ENCODE data around the gene ETFB.
"Not testable (repeated sequence)": the region's sequence is repeated elsewhere in the genome, so short reads cannot be mapped to it uniquely, and the experiment has no call there.

ETFB gene

DNA sequence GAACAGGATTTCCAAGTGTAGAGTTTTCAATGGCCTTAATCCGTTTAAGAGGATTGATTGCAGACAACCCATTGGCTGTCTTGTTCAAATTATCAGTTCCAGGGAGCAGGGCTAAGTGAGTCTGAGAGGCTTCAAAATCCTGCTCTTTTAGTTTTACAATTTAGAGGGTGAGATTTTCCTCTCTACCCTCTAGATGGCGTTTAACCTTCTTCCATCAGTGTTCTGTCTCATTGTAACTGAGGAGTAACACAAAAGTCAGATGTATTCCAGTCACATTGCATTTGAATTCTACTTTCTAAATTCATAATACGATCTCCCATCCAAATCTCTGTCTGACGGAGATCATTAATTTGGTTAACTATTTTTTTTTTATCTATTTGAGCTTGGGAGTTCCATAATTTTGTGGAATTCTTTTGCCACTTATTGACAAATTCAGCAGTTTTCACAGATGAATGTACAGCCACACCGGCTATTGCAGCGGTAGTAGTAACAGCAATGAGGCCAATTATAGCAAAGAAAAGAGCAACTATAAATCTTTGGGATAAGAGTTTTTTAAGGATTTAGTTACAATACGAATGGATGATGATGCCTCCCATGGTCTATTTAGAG lies 32.0 kb upstream of the ETFB start:
- TF ChIP-seq CTCF (IDR thresholded peaks at IDR 0.05; ENCODE audit: extremely low read depth, insufficient read depth, missing control alignments) = peak; percentile 63
- no peak for DNase-seq (ENCODE audit: low spot score)
- in situ Hi-C loops (cut with MboI; ENCODE audit: low pct_unique_long_range_greater_than_20kb, low sequenced_read_pairs, unreplicated experiment) = no loop called here

DNA sequence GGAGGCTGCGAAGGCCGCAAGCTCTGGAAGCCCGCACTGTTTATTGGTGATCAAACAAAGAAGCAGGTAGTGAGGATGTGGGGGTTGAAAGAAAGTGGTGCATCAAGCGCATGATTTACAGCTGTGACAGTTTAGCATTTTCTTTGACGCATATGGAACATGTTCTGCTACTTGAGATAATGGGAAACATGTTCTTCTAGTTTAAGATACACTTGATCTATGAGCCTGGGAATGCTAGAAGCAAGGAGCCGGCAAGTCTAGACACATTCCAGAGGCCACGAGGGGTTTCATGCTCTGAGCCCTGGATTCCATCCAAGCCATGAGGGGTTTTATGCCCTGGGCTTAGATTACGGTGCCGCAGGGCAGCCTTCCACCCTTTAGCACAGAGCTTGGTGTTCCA lies 31.3 kb upstream of the ETFB start:
- in situ Hi-C loops (cut with MboI; ENCODE audit: low pct_unique_long_range_greater_than_20kb, low sequenced_read_pairs, unreplicated experiment); DNase-seq (ENCODE audit: low spot score): not testable (repeated sequence)

GRCh38 chr19:51396175-51396574 lies 30.0 kb upstream of the ETFB start:
- TF ChIP-seq CTCF (IDR thresholded peaks at IDR 0.05; ENCODE audit: extremely low read depth, insufficient read depth, missing control alignments) = no peak
- in situ Hi-C loops (cut with MboI; ENCODE audit: low pct_unique_long_range_greater_than_20kb, low sequenced_read_pairs, unreplicated experiment) = no loop called here

GRCh38 chr19:51394050-51394836 lies 28.1 kb upstream of the ETFB start:
- in situ Hi-C loops (cut with MboI; ENCODE audit: low pct_unique_long_range_greater_than_20kb, low sequenced_read_pairs, unreplicated experiment) = no loop called here
- DNase-seq (ENCODE audit: low spot score) = peak; percentile 93
- TF ChIP-seq CTCF (IDR thresholded peaks at IDR 0.05; ENCODE audit: extremely low read depth, insufficient read depth, missing control alignments) = peak; percentile 19

More at GRCh38 chr19:51396175-51396574, 30.0 kb upstream of the ETFB start:
- DNase-seq (ENCODE audit: low spot score) = no peak

GRCh38 chr19:51392701-51393100 lies 26.5 kb upstream of the ETFB start:
- DNase-seq (ENCODE audit: low spot score) = no peak
- in situ Hi-C loops (cut with MboI; ENCODE audit: low pct_unique_long_range_greater_than_20kb, low sequenced_read_pairs, unreplicated experiment) = no loop called here
- TF ChIP-seq CTCF (IDR thresholded peaks at IDR 0.05; ENCODE audit: extremely low read depth, insufficient read depth, missing control alignments) = no peak

DNA sequence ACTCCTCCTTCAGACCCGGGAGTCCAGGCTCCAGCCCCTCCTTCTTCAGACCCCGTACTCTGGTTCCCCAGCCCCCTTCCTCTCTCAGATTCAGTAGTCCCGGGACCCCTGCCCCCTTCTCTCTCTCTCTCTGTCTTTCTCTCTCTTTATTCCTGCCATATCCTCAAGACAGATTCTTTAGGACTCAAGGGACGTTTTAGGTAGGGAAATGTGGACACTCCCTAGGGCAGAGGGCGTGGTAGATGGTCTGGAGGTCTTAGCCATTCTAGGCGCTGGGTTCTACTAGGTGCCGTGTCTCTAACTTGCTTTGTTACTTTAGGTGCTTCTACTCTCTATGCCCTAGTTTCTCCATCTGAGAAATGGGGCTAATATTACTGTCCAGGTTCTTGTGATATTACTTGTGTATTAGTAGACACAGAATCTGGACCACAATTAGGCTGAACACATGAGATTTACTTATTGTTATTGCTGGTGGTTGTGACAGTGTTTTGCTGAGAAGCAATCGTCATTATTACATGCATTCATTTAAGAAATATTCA lies 25.0 kb upstream of the ETFB start:
- no peak for TF ChIP-seq CTCF (IDR thresholded peaks at IDR 0.05; ENCODE audit: extremely low read depth, insufficient read depth, missing control alignments)
- in situ Hi-C loops (cut with MboI; ENCODE audit: low pct_unique_long_range_greater_than_20kb, low sequenced_read_pairs, unreplicated experiment) = no loop called here
- no peak for DNase-seq (ENCODE audit: low spot score)

DNA sequence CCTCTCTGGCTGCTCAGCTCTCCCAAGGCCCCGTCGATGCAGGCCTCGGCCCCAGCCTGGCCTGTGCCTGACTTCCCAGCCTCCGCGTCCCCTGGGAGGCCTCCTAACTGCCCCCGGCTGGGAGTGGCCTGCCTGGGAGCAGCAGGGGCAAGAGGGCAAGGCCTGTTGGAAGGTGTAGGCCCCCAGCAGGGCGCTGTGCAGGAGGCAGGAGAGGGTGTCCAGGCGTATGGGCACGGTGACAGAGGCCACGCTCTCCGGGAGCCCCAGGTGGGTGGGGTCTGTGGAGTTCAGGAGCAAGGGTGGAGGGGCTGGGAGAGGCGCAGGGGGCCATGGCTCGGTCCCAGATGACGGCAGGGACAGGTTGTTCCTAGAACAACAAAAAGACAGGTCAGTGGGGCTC lies 23.0 kb upstream of the ETFB start:
- no peak for DNase-seq (ENCODE audit: low spot score)
- in situ Hi-C loops (cut with MboI; ENCODE audit: low pct_unique_long_range_greater_than_20kb, low sequenced_read_pairs, unreplicated experiment) = no loop called here
- no peak for TF ChIP-seq CTCF (IDR thresholded peaks at IDR 0.05; ENCODE audit: extremely low read depth, insufficient read depth, missing control alignments)

All from GM13977 (cell line).